HepG2 (cell line): ENCODE results near the gene MGMT. TPM values are rescaled to one million over a fixed set of nuclear protein-coding genes. Genes with fewer than 3 reads are reported as not detected.

Experiments used
- ATAC-seq: fragments of 200-7000 bp; cut with Tn5 transposase; 3 replicates; pipeline ENCODE4 v1.9.1; 2020; ENCODE audit warnings: mild to moderate bottlenecking, moderate library complexity
- BruUV-seq: library from RNA; stranded (reverse); fragments of 400-500 nt; replicated peaks from 2 replicates; lab custom pipeline; 2021; lab: Mats Ljungman, UMichigan
- CTCF ChIA-PET: fragments of 300-600 bp; formaldehyde crosslinking; extraction: SDS; loops from one replicate; lab custom pipeline; 2021; ENCODE audit warnings: low total read pairs, inconsistent platforms, low intra/inter-chr PET ratio; lab: Yijun Ruan, JAX
- POLR2A ChIA-PET: fragments of 350-600 bp; sonication (Branson Sonifier 250); formaldehyde crosslinking; loops from one replicate; lab custom pipeline; 2020; ENCODE audit warnings: antibody characterized with exemption, inconsistent platforms; lab: Yijun Ruan, JAX
- DNase-seq: peaks from one replicate; pipeline ENCODE4 v3.0.0-alpha.2; 2015; ENCODE audit warnings: low spot score
- FAIRE-seq: peaks from 3 replicates; lab custom pipeline; 2011; peaks lifted over from hg19 to GRCh38; lab: Jason Lieb, UNC
- H2AFZ ChIP-seq: one replicate; pipeline ENCODE4 v1.6.1; 2011; ENCODE audit warnings: low read length, inconsistent platforms
- H3K27ac ChIP-seq: fragments of 300-600 bp; 3 replicates; pipeline ENCODE4 v1.8.0; 2011; ENCODE audit warnings: mixed run types, mild to moderate bottlenecking, mixed read lengths, low read length, inconsistent platforms; ENCODE audit not compliant: insufficient read depth; ENCODE audit errors: extremely low read length
- H3K27me3 ChIP-seq, 2 experiments: fragments of 200-600 bp in 1 of 2; 2 replicates in 1 of 2; 3 replicates in 1 of 2; pipeline versions ENCODE4 v1.6.0 to v1.8.0; 2011; ENCODE audit warnings: low read length in 2 of 2, mild to moderate bottlenecking in 2 of 2, moderate library complexity in 2 of 2, inconsistent platforms in 1 of 2; ENCODE audit not compliant: insufficient read depth in 2 of 2, control insufficient read depth in 1 of 2
- H3K36me3 ChIP-seq, 2 experiments: fragments of 200-600 bp in 1 of 2; replicated peaks in 1 of 2; 2 replicates in 1 of 2; 3 replicates in 1 of 2; pipeline versions ENCODE4 v1.5.1 to v1.8.0; 2011; ENCODE audit warnings: low read length in 2 of 2, inconsistent platforms in 1 of 2; ENCODE audit not compliant: insufficient read depth in 2 of 2, control insufficient read depth in 1 of 2
- H3K4me1 ChIP-seq: 2 replicates; pipeline ENCODE4 v1.5.1; 2012; ENCODE audit warnings: low read length, inconsistent platforms; ENCODE audit not compliant: insufficient read depth
- H3K4me2 ChIP-seq: 2 replicates; pipeline ENCODE4 v1.6.0; 2011; ENCODE audit warnings: low read depth, low read length, inconsistent platforms
- H3K4me3 ChIP-seq, 3 experiments: fragments of 200-600 bp in 1 of 3; sonication (generic), shearing (Covaris generic) in 1 of 3; replicated peaks in 1 of 3; 2 replicates each; pipeline ENCODE4 v1.5.1; 2011 to 2016; ENCODE audit warnings: low read length in 3 of 3, inconsistent platforms in 2 of 3, low read depth in 2 of 3, mild to moderate bottlenecking in 2 of 3, control low read depth in 1 of 3, mixed read lengths in 1 of 3; ENCODE audit not compliant: insufficient read depth in 1 of 3
- H3K79me2 ChIP-seq: one replicate; pipeline ENCODE4 v1.6.1; 2011; ENCODE audit warnings: low read length, inconsistent platforms; ENCODE audit not compliant: insufficient read depth
- H3K9ac ChIP-seq: 2 replicates; pipeline ENCODE4 v1.6.0; 2011; ENCODE audit warnings: mild to moderate bottlenecking, low read depth, low read length, inconsistent platforms; ENCODE audit not compliant: insufficient read depth
- H3K9me3 ChIP-seq: 2 replicates; pipeline ENCODE4 v1.5.1; 2012; ENCODE audit warnings: mild to moderate bottlenecking, low read length
- H4K20me1 ChIP-seq: 2 replicates; pipeline ENCODE4 v1.6.0; 2011; ENCODE audit warnings: inconsistent platforms, mild to moderate bottlenecking, low read length, moderate library complexity; ENCODE audit not compliant: insufficient read depth
- CEBPZ ChIP-seq: IDR thresholded peaks from 2 replicates; pipeline ENCODE4 v1.6.1; 2012; ENCODE audit warnings: low read length, improper control_type of control experiment
- FOXC1 ChIP-seq: sonication (generic); formaldehyde crosslinking; IDR thresholded peaks from 2 replicates; pipeline ENCODE4 v1.8.0; 2022; ENCODE audit warnings: mild to moderate bottlenecking, missing genetic modification reagents, borderline replicate concordance
- GTF2F1 ChIP-seq: fragments of 150-350 bp; IDR thresholded peaks from 2 replicates; pipeline ENCODE4 v1.6.1; 2014; ENCODE audit warnings: low read length
- MTF2 ChIP-seq: sonication (generic); formaldehyde crosslinking; IDR thresholded peaks from 2 replicates; pipeline ENCODE4 v1.5.0; 2020; ENCODE audit warnings: missing genetic modification reagents, borderline replicate concordance
- NR3C1 ChIP-seq: sonication (generic); formaldehyde crosslinking; IDR thresholded peaks from 2 replicates; pipeline ENCODE4 v1.4.0; 2020; ENCODE audit warnings: missing genetic modification reagents
- RARA ChIP-seq: IDR thresholded peaks from 2 replicates; pipeline ENCODE4 v1.6.1; 2016; ENCODE audit warnings: missing genetic modification reagents, missing compliant biosample characterization
- XBP1 ChIP-seq: sonication (generic); formaldehyde crosslinking; IDR thresholded peaks from 2 replicates; pipeline ENCODE4 v1.5.0; 2020; ENCODE audit warnings: missing genetic modification reagents
- ZMYM2 ChIP-seq: sonication (generic); formaldehyde crosslinking; IDR thresholded peaks from 2 replicates; pipeline ENCODE4 v1.8.0; 2022; ENCODE audit warnings: mild to moderate bottlenecking, missing genetic modification reagents
- ZNF10 ChIP-seq: sonication (generic); formaldehyde crosslinking; IDR thresholded peaks from 2 replicates; pipeline ENCODE4 v1.4.0; 2020; ENCODE audit warnings: mild to moderate bottlenecking, low read depth, missing genetic modification reagents, borderline replicate concordance
- ZNF138 ChIP-seq: sonication (generic); formaldehyde crosslinking; IDR thresholded peaks from 2 replicates; pipeline ENCODE4 v1.5.0; 2020; ENCODE audit warnings: mild to moderate bottlenecking, low read depth, missing genetic modification reagents
- ZNF251 ChIP-seq: sonication (generic); formaldehyde crosslinking; IDR thresholded peaks from 2 replicates; pipeline ENCODE4 v1.9.0; 2021; ENCODE audit warnings: mild to moderate bottlenecking, missing genetic modification reagents
- ZNF253 ChIP-seq: sonication (generic); formaldehyde crosslinking; IDR thresholded peaks from 2 replicates; pipeline ENCODE4 v1.8.0; 2022; ENCODE audit warnings: mild to moderate bottlenecking, missing genetic modification reagents, borderline replicate concordance
- ZNF619 ChIP-seq: sonication (generic); formaldehyde crosslinking; IDR thresholded peaks from 2 replicates; pipeline ENCODE4 v1.4.0; 2020; ENCODE audit warnings: mild to moderate bottlenecking, missing genetic modification reagents
- WGBS: methylation state at CpG from one replicate; pipeline ENCODE4 v1.1.6; 2017; ENCODE audit warnings: low lambda C conversion rate; 5-methylcytosine and 5-hydroxymethylcytosine counted together
- in situ Hi-C: cut with HindIII; loops from 2 replicates; pipeline ENCODE4 v1.10.0; 2017; ENCODE audit warnings: low pct_unique_long_range_greater_than_20kb; ENCODE audit not compliant: extremely low pct_ligation_motif_present
- intact Hi-C: fragments of 100-400 bp; cut with micrococcal nuclease; formaldehyde crosslinking; loops from one replicate; pipeline ENCODE4 v1.10.0; 2022; ENCODE audit not compliant: unreplicated experiment
- polyA plus RNA-seq, 8 experiments: library from polyadenylated mRNA; depleted of rRNA in 3 of 8; stranded (reverse) in 7 of 8; unstranded in 1 of 8; fragments of >200 nt; fragmentation: Illumina TruSeq in 4 of 8; extraction: Trizol in 4 of 8; gene quantifications; 2 replicates each; pipeline versions ENCODE4 v1.2.1 to v1.2.3, GENCODE V29; 2011 to 2016; ENCODE audit warnings: low read depth in 4 of 8, missing spikeins in 1 of 8, mixed read lengths in 1 of 8; ENCODE audit not compliant: insufficient read depth in 1 of 8
- total RNA-seq, 5 experiments: library from RNA; depleted of rRNA; stranded (reverse); fragments of >200 nt; fragmentation: Illumina TruSeq; extraction: Trizol; gene quantifications; 2 replicates each; pipeline ENCODE4 v1.2.3, GENCODE V29; 2016; ENCODE audit warnings: low read depth in 1 of 5

MGMT gene
- total and polyA plus RNA-seq, 2 of the 13 experiments (the other 11 are each of a cell fraction or from before 2014, with no cell fraction given) = 12.0 to 19.5 TPM

- no peaks in the 10 kb centered on the region for H3K27me3 ChIP-seq
- in situ Hi-C loops = no loop called here
- no TSS peak for BruUV-seq
- 0 out of 5 replicates have a peak, but pooled peaks cover 1 to 3% of the 10 kb centered on the region in 2 experiments for H3K36me3 ChIP-seq
- H3K4me2 ChIP-seq = no peak overlapping the region
- no peak overlapping the region for H3K27ac ChIP-seq
- 52% methylated on average over 4 of the region's 4 CpGs for WGBS
- H3K9me3 ChIP-seq = no peaks in the 10 kb centered on the region
- DNase-seq (peak; percentile 5), FAIRE-seq (no peak), ATAC-seq (peak; percentile 44; the same call in 1 of the 3 replicates)
- TF ChIP-seq MTF2 (CRISPR knock-in tag) = no peak
- TF ChIP-seq FOXC1 = no peak
- no peak for TF ChIP-seq ZNF251
- no peak for TF ChIP-seq CEBPZ
- no peak for TF ChIP-seq ZNF619 (CRISPR knock-in tag)
- TF ChIP-seq RARA = no peak
- no peak for TF ChIP-seq ZMYM2 (CRISPR knock-in tag)
- no peak for TF ChIP-seq XBP1 (CRISPR knock-in tag)
- no peak for TF ChIP-seq ZNF138
- TF ChIP-seq NR3C1 (CRISPR knock-in tag) = no peak
- TF ChIP-seq ZNF10 (CRISPR knock-in tag) = no peak
- TF ChIP-seq GTF2F1 = no peak
- TF ChIP-seq ZNF253 (CRISPR knock-in tag) = no peak
- no peak overlapping the region for H3K4me3 ChIP-seq
- no peaks in the 10 kb centered on the region for H3K79me2 ChIP-seq
- no peak overlapping the region for H2AFZ ChIP-seq
- H3K9ac ChIP-seq = no peak overlapping the region
- intact Hi-C loops = no loop called here
- H4K20me1 ChIP-seq = no peaks in the 10 kb centered on the region
- CTCF ChIA-PET = no interaction called here
- H3K4me1 ChIP-seq = 0 out of 2 replicates have a peak, but pooled peaks cover under 1% of the 10 kb centered on the region
- POLR2A ChIA-PET = no interaction called here
Measured at GRCh38 chr10:129710510-129710847, 243.4 kb downstream of the MGMT start.
